Activated naive CD4-positive, alpha-beta T cell treated with anti-CD3 and anti-CD28 coated beads, Interleukin-2, amount 10 ng/mL, durations not matched to agents 7 days and 5 days (primary cell): ENCODE measurements around the gene ARSA.

Experiments used
- CTCF ChIA-PET: fragments of 350-600 bp; sonication (Branson Sonifier 250); formaldehyde crosslinking; loops from one replicate; lab custom pipeline; 2021; ENCODE audit warnings: antibody characterized with exemption; lab: Charles Lee
- DNase-seq: peaks from one replicate; pipeline ENCODE4 v3.0.0-alpha.2; 2020
- H3K27ac Mint-ChIP-seq: one replicate; pipeline ENCODE4 v1.8.0; 2021; ENCODE audit warnings: mild to moderate bottlenecking, moderate library complexity, mixed read lengths
- H3K27me3 Mint-ChIP-seq: one replicate; pipeline ENCODE4 v1.8.0; 2021; ENCODE audit warnings: mild to moderate bottlenecking, mixed read lengths
- H3K36me3 Mint-ChIP-seq: one replicate; pipeline ENCODE4 v1.8.0; 2021; ENCODE audit warnings: mixed read lengths
- H3K4me1 Mint-ChIP-seq: one replicate; pipeline ENCODE4 v1.8.0; 2021; ENCODE audit warnings: mixed read lengths
- H3K4me3 Mint-ChIP-seq: one replicate; pipeline ENCODE4 v1.8.0; 2021; ENCODE audit warnings: mild to moderate bottlenecking, moderate library complexity, mixed read lengths
- H3K9me3 Mint-ChIP-seq: one replicate; pipeline ENCODE4 v1.8.0; 2021; ENCODE audit warnings: mixed read lengths

ARSA gene

GRCh38 chr22:50627642-50628542 is at the start of gene ARSA:
Gene ARSA (minus strand): TSS chr22:50628152. CDS start chr22:50627779, 373 bp downstream.
- CTCF ChIA-PET = interaction anchor here (0.6 to 1.3 kb wide), 5 partner anchors 11 to 376 kb away, joined by 3 to 5 read pairs (median 3); no protein-coding TSS in a partner anchor
- Mint-ChIP-seq H3K27ac (peak within 1 kb of the TSS; percentile 82), H3K4me3 (peak within 1 kb of the TSS; percentile 84), H3K36me3 (peaks cover 9% of the 10 kb centered on the region), H3K9me3 (no peaks in the 10 kb centered on the region), H3K27me3 (peaks cover 18% of the 10 kb centered on the region), H3K4me1 (peaks cover 24% of the 10 kb centered on the region)
- DNase-seq = peak; percentile 87

GRCh38 chr22:50676661-50677492 is 48.9 kb upstream of the ARSA start:
- H3K4me1 Mint-ChIP-seq = peaks cover 8% of the 10 kb centered on the region
- DNase-seq = no peak
- no peak overlapping the region for H3K27ac Mint-ChIP-seq
- peaks cover 10% of the 10 kb centered on the region for H3K9me3 Mint-ChIP-seq
- peaks cover 59% of the 10 kb centered on the region for H3K27me3 Mint-ChIP-seq
- no peaks in the 10 kb centered on the region for H3K36me3 Mint-ChIP-seq
- no peak overlapping the region for H3K4me3 Mint-ChIP-seq
- CTCF ChIA-PET = no interaction called here

- Mint-ChIP-seq H3K27ac (no peak overlapping the region), H3K27me3 (peaks cover 66% of the 10 kb centered on the region), H3K4me1 (peaks cover 8% of the 10 kb centered on the region), H3K9me3 (peaks cover 8% of the 10 kb centered on the region), H3K36me3 (no peaks in the 10 kb centered on the region), H3K4me3 (no peak overlapping the region)
- DNase-seq = no peak
- CTCF ChIA-PET = no interaction called here
Observed at GRCh38 chr22:50676180-50676636, 48.3 kb upstream of the ARSA start.

- peaks cover 5% of the 10 kb centered on the region for H3K9me3 Mint-ChIP-seq
- H3K36me3 Mint-ChIP-seq = no peaks in the 10 kb centered on the region
- H3K4me1 Mint-ChIP-seq = peaks cover 8% of the 10 kb centered on the region
- no peak for DNase-seq
- H3K4me3 Mint-ChIP-seq = peak overlapping the region; percentile 47
- CTCF ChIA-PET = no interaction called here
- no peak overlapping the region for H3K27ac Mint-ChIP-seq
- peaks cover 71% of the 10 kb centered on the region for H3K27me3 Mint-ChIP-seq
Observed at GRCh38 chr22:50675553-50676179, 47.7 kb upstream of the ARSA start.

- DNase-seq = peak; percentile 30
- peaks cover 8% of the 10 kb centered on the region for H3K4me1 Mint-ChIP-seq
- H3K36me3 Mint-ChIP-seq = no peaks in the 10 kb centered on the region
- H3K4me3 Mint-ChIP-seq = peak overlapping the region; percentile 47
- H3K27me3 Mint-ChIP-seq = peaks cover 77% of the 10 kb centered on the region
- H3K9me3 Mint-ChIP-seq = peaks cover 5% of the 10 kb centered on the region
- CTCF ChIA-PET = no interaction called here
- no peak overlapping the region for H3K27ac Mint-ChIP-seq
Observed at GRCh38 chr22:50674606-50675552, 46.9 kb upstream of the ARSA start.

- Mint-ChIP-seq H3K4me1 (peaks cover 8% of the 10 kb centered on the region), H3K27me3 (peaks cover 85% of the 10 kb centered on the region), H3K36me3 (no peaks in the 10 kb centered on the region), H3K27ac (no peak overlapping the region), H3K4me3 (no peak overlapping the region), H3K9me3 (no peaks in the 10 kb centered on the region)
- CTCF ChIA-PET = no interaction called here
- DNase-seq = no peak
Observed at GRCh38 chr22:50674130-50674500, 46.2 kb upstream of the ARSA start.

GRCh38 chr22:50673231-50674129 is 45.5 kb upstream of the ARSA start:
- Mint-ChIP-seq H3K9me3 (no peaks in the 10 kb centered on the region), H3K4me3 (peak overlapping the region; percentile 18), H3K4me1 (peaks cover 8% of the 10 kb centered on the region), H3K27ac (no peak overlapping the region), H3K27me3 (peaks cover 85% of the 10 kb centered on the region), H3K36me3 (no peaks in the 10 kb centered on the region)
- CTCF ChIA-PET = no interaction called here
- peak; percentile 40 for DNase-seq

GRCh38 chr22:50672471-50673230 is 44.7 kb upstream of the ARSA start, which contains the start of gene SHANK3:
Gene SHANK3 (plus strand): TSS chr22:50672823.
- peak within 1 kb of the TSS; percentile 18 for H3K4me3 Mint-ChIP-seq

GRCh38 chr22:50672041-50672440 is 44.1 kb upstream of the ARSA start:
- no peaks in the 10 kb centered on the region for H3K9me3 Mint-ChIP-seq
- DNase-seq = no peak
- no peak overlapping the region for H3K27ac Mint-ChIP-seq
- peaks cover 75% of the 10 kb centered on the region for H3K27me3 Mint-ChIP-seq
- CTCF ChIA-PET = no interaction called here
- H3K4me1 Mint-ChIP-seq = peaks cover 8% of the 10 kb centered on the region
- no peaks in the 10 kb centered on the region for H3K36me3 Mint-ChIP-seq
- no peak overlapping the region for H3K4me3 Mint-ChIP-seq

More at GRCh38 chr22:50672471-50673230, 44.7 kb upstream of the ARSA start, which contains the start of gene SHANK3:
- Mint-ChIP-seq H3K36me3 (no peaks in the 10 kb centered on the region), H3K4me1 (peaks cover 8% of the 10 kb centered on the region), H3K27me3 (peaks cover 79% of the 10 kb centered on the region), H3K9me3 (no peaks in the 10 kb centered on the region), H3K27ac (no peak within 1 kb of the TSS)
- CTCF ChIA-PET = no interaction called here
- no peak for DNase-seq

- no peaks in the 10 kb centered on the region for H3K9me3 Mint-ChIP-seq
- no peaks in the 10 kb centered on the region for H3K36me3 Mint-ChIP-seq
- H3K27ac Mint-ChIP-seq = no peak overlapping the region
- H3K27me3 Mint-ChIP-seq = peaks cover 71% of the 10 kb centered on the region
- no peak overlapping the region for H3K4me3 Mint-ChIP-seq
- no peak for DNase-seq
- CTCF ChIA-PET = no interaction called here
- peaks cover 8% of the 10 kb centered on the region for H3K4me1 Mint-ChIP-seq
Observed at GRCh38 chr22:50671641-50672040, 43.7 kb upstream of the ARSA start.

- peaks cover 8% of the 10 kb centered on the region for H3K4me1 Mint-ChIP-seq
- no peaks in the 10 kb centered on the region for H3K9me3 Mint-ChIP-seq
- peaks cover 65% of the 10 kb centered on the region for H3K27me3 Mint-ChIP-seq
- H3K36me3 Mint-ChIP-seq = no peaks in the 10 kb centered on the region
- DNase-seq = no peak
- no peak overlapping the region for H3K4me3 Mint-ChIP-seq
- CTCF ChIA-PET = no interaction called here
- no peak overlapping the region for H3K27ac Mint-ChIP-seq
Observed at GRCh38 chr22:50670914-50671538, 43.1 kb upstream of the ARSA start.
